SH-SY5Y (cell line): ENCODE results near the gene ZDHHC11.

Source experiments
- GATA2 ChIP-seq: IDR thresholded peaks from 2 replicates; pipeline ENCODE4 v1.6.1; 2011; ENCODE audit warnings: mild to moderate bottlenecking, low read depth, low read length
- GATA3 ChIP-seq: IDR thresholded peaks from 2 replicates; pipeline ENCODE4 v1.6.1; 2011; ENCODE audit warnings: low read depth, mild to moderate bottlenecking, low read length, moderate library complexity

DNA sequence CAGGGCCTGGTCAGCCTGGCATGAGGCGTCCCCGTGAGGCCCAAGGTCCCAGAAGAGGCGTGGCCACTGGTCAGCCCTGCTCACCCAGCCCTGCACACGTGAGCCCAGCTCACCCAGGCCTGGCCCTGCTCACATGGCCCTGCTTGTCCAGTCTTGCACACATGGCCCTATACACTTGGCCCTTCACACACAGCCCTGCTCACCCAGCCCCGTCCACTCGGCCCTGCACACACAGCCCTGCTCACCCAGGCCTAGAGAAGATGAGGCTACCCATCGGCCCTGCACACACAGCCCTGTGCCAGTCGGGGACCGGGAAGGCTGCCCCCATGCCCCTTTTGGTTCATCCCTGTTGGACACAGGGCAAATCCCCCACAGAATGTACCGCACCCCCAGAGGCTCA, 94.6 kb downstream of the ZDHHC11 start:
- TF ChIP-seq GATA3 (no peak), GATA2 (no peak)
